ENCODE data around the gene PTPRK. TPM values are rescaled to one million over a fixed set of nuclear protein-coding genes. Genes with fewer than 3 reads are reported as not detected.

Gene PTPRK
- total and polyA plus RNA-seq, 10 of the 15 experiments (the other 5 are each of a cell fraction or from before 2014, with no cell fraction given), result 0.23 to 1.9 (median 0.55) TPM

GRCh38 chr6:128172081-128172480 lies 348.3 kb downstream of the PTPRK start:
- ChIA-PET SMC1A (ENCODE audit: uncharacterized antibody, unreplicated experiment) (no interaction called here), CTCF (no interaction called here), RAD21 (ENCODE audit: unreplicated experiment) (no interaction called here), POLR2A (no interaction called here)
- Histone ChIP-seq H3K4me3 (no peak overlapping the region), H3K9ac (ENCODE audit: control insufficient read depth, insufficient read depth, low read length) (no peak overlapping the region), H3K9me3 (replicated peaks; ENCODE audit: control insufficient read depth, insufficient read depth, low read length) (no peaks in the 10 kb centered on the region), H2AFZ (ENCODE audit: control insufficient read depth, low read depth, low read length) (no peak overlapping the region), H4K20me1 (ENCODE audit: control insufficient read depth, insufficient read depth) (no peaks in the 10 kb centered on the region), H3K79me2 (ENCODE audit: control insufficient read depth, insufficient read depth, low read length) (no peaks in the 10 kb centered on the region), H3K4me2 (ENCODE audit: control insufficient read depth, insufficient read depth) (no peak overlapping the region), H3K4me1 (ENCODE audit: control insufficient read depth, insufficient read depth, low read length) (no peaks in the 10 kb centered on the region), H3K36me3 (ENCODE audit: control insufficient read depth in 2 of 2, insufficient read depth in 2 of 2, low read length in 1 of 2) (no peaks in the 10 kb centered on the region), H3K27ac (ENCODE audit: control insufficient read depth, insufficient read depth) (no peak overlapping the region), H3K27me3 (replicated peaks in 1 of 2; ENCODE audit: control insufficient read depth in 2 of 2, insufficient read depth in 2 of 2, low read length in 1 of 2) (no peaks in the 10 kb centered on the region)
- no TSS peak for BruUV-seq (replicated peaks)
- intact Hi-C loops (cut with micrococcal nuclease; ENCODE audit: unreplicated experiment), result no loop called here
- no peak for FAIRE-seq
- TF ChIP-seq FOS (IDR thresholded peaks at IDR 0.05; ENCODE audit: borderline replicate concordance, extremely low read depth, insufficient read length) (no peak), CBX3 (IDR thresholded peaks at IDR 0.05; ENCODE audit: borderline replicate concordance, low read depth) (no peak), MLLT1 (IDR thresholded peaks at IDR 0.05) (no peak), SMAD5 (IDR thresholded peaks at IDR 0.05; ENCODE audit: low read depth) (no peak), SIN3A (IDR thresholded peaks at IDR 0.05; ENCODE audit: low read depth, low read length) (no peak), CBFB (IDR thresholded peaks at IDR 0.05; ENCODE audit: low read depth) (no peak), CEBPZ (IDR thresholded peaks at IDR 0.05; ENCODE audit: low read depth, low read length) (no peak), ZBTB11 (CRISPR knock-in tag; IDR thresholded peaks at IDR 0.05) (no peak), NFIC (IDR thresholded peaks at IDR 0.05; ENCODE audit: low read depth, low read length) (no peak)
- TF ChIP-seq, protein P1, sequence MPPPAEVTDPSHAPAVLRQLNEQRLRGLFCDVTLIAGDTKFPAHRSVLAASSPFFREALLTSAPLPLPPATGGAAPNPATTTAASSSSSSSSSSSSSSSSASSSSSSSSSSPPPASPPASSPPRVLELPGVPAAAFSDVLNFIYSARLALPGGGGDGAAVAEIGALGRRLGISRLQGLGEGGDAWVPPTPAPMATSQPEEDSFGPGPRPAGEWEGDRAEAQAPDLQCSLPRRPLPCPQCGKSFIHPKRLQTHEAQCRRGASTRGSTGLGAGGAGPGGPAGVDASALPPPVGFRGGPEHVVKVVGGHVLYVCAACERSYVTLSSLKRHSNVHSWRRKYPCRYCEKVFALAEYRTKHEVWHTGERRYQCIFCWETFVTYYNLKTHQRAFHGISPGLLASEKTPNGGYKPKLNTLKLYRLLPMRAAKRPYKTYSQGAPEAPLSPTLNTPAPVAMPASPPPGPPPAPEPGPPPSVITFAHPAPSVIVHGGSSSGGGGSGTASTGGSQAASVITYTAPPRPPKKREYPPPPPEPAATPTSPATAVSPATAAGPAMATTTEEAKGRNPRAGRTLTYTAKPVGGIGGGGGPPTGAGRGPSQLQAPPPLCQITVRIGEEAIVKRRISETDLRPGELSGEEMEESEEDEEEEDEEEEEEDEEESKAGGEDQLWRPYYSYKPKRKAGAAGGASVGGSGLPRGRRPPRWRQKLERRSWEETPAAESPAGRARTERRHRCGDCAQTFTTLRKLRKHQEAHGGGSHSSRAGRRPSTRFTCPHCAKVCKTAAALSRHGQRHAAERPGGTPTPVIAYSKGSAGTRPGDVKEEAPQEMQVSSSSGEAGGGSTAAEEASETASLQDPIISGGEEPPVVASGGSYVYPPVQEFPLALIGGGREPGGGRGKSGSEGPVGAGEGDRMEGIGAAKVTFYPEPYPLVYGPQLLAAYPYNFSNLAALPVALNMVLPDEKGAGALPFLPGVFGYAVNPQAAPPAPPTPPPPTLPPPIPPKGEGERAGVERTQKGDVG (CRISPR knock-in tag; IDR thresholded peaks at IDR 0.05), result no peak
- in situ Hi-C loops (cut with MboI), result no loop called here
- DNase-seq (ENCODE audit: low read depth, low spot score), result no peak
- ATAC-seq, result no peak

Data from GM12878 (cell line).